AG04449 (cell line): ENCODE measurements around the gene DMXL2.

Source experiments
- CTCF ChIA-PET: fragments of 350-600 bp; formaldehyde crosslinking; extraction: SDS; loops from one replicate; lab custom pipeline; 2021; ENCODE audit warnings: antibody characterized with exemption; lab: Yijun Ruan, JAX
- POLR2A ChIA-PET: fragments of 400-600, 350-600 bp; formaldehyde crosslinking; extraction: SDS; loops from one replicate; lab custom pipeline; 2020; ENCODE audit warnings: antibody characterized with exemption, inconsistent platforms; lab: Yijun Ruan, JAX
- DNase-seq: peaks from one replicate; pipeline ENCODE4 v3.0.0-alpha.2; 2010; ENCODE audit warnings: low read depth, low spot score
- H3K4me3 ChIP-seq: 2 replicates; pipeline ENCODE4 v1.5.1; 2011; ENCODE audit warnings: low read depth, mild to moderate bottlenecking, control low read depth, low read length
- CTCF ChIP-seq: IDR thresholded peaks from one replicate; pipeline ENCODE4 v1.5.1; 2011; ENCODE audit warnings: mild to moderate bottlenecking, moderate library complexity, low read length, control low read depth, inconsistent platforms; ENCODE audit not compliant: insufficient read depth; ENCODE audit errors: missing control alignments

Gene DMXL2

GRCh38 chr15:51499379-51499976 is 123.1 kb downstream of the DMXL2 start:
- no peak overlapping the region for H3K4me3 ChIP-seq
- DNase-seq: no peak
- CTCF ChIA-PET: interaction anchor here (0.7 to 2.5 kb wide), 14 partner anchors 9 to 366 kb away, joined by 3 to 14 read pairs (median 5); no protein-coding TSS in a partner anchor
- POLR2A ChIA-PET: no interaction called here
- TF ChIP-seq CTCF: peak; percentile 54

DNA sequence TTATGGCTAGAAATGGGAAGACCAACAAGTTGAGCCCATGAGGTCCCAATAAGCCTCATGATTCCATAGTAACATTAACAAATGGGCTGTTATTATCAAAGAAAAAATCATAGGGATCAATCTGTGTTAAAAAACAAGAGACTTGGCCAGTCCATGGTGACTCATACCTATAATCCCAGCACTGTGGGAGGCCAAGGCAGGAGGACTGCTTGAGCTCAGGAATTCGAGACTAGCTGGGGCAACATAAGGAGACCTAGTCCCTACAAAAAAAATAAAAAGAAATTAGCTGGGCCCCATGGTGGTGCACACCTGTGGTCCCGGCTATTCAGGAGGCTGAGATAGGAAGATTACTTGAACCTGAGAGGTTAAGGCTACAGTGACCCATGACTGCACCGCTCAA is 124.8 kb downstream of the DMXL2 start:
- ChIA-PET POLR2A (no interaction called here), CTCF (interaction anchor here (0.8 to 2.3 kb wide), 3 partner anchors 33 to 117 kb away, joined by 3 to 5 read pairs (median 4); no protein-coding TSS in a partner anchor)
- DNase-seq: no peak
- no peak for TF ChIP-seq CTCF
- no peak overlapping the region for H3K4me3 ChIP-seq

- POLR2A ChIA-PET: no interaction called here
- DNase-seq: no peak
- CTCF ChIA-PET: interaction anchor here (0.6 to 3.3 kb wide), 2 partner anchors 15 to 94 kb away, joined by 4 to 10 read pairs; no protein-coding TSS in a partner anchor
- no peak for TF ChIP-seq CTCF
- no peak overlapping the region for H3K4me3 ChIP-seq
Observed at GRCh38 chr15:51496246-51496645, 126.3 kb downstream of the DMXL2 start.

DNA sequence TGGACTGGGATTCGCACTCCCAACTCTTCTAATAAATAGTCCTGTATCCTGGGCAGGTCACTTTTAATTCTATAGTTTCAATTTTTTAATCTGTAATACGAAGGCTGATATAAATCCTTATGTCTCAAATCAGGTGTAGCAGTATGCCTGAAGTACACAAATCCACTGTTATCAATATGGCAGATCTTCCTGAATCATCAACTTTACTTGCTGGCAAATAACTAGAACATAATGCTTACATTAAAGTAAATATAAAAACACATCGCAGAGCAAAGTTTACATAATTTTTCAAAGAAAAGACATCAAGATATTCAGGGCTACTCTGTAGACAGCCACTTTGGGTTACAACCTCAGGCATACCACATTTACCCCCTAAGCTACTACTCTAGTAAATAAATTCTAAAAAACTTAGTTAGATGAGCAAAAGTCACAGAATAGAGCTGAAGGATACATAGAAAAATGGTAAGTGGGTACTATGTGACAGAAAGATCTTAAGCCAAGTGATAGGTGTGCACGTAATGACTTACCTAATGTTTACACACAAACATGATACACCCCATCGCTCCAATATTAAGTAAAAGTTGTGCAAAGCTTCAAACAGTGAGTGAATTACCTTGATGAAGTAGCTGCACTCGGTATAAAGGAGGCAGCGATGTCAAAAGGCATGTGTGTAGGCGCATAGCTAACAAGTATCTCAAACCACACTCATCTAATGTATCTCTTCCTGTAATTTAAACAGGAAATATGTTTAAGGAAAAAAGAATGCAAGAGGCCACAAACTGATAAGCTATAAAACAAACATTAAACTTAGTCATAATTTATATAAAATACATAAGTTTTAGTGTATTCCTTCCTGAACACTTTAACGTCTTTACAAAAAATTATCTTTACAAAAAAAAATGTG is 127.9 kb downstream of the DMXL2 start:
- DNase-seq: peak; percentile 19
- no peak overlapping the region for H3K4me3 ChIP-seq
- CTCF ChIA-PET: interaction anchor here (0.9 to 3.3 kb wide), 2 partner anchors 92 to 333 kb away, joined by 3 to 10 read pairs; no protein-coding TSS in a partner anchor
- POLR2A ChIA-PET: interaction anchor here (0.7 kb wide), 1 partner anchor 128 kb away, joined by 3 read pairs; the partner anchor contains the start of gene DMXL2
- no peak for TF ChIP-seq CTCF

DNA sequence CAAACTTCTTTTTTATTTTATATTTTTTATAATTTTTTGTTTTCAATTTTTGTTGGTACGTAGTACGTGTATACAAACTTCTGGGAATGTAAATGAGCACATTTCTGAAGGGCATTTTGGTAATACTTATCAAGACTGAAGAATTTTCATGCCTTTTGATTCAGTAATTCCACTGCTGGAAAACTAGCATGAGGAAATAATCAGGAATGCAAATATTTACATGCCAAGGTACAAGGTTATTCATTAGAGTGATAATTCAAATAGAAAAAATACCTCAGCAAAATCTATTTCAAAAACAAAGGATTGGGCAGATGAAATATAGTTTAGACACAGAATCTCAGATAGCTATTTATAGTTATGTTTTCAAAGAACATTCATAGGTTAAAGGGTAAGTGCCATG is 128.7 kb downstream of the DMXL2 start:
- no peak for DNase-seq
- TF ChIP-seq CTCF: no peak
- POLR2A ChIA-PET: no interaction called here
- no peak overlapping the region for H3K4me3 ChIP-seq
- CTCF ChIA-PET: no interaction called here

DNA sequence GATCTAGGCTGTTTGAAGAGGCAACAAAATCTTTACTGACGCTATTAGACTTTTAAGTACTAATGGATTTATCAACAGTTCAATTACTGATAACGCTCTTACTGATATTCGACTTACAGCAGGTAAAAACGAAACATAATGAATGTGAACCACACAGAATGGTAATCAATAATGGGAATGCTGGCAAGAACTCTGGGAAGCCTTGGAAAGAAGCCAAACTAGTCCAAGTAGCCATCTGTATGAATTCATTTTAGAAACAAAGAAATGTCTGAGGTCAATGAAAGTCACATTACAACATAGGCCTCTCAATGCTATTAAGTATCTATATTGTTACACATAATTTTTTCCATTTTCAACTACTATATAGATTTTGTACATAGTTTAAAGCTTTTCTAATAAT is 130.0 kb downstream of the DMXL2 start:
- TF ChIP-seq CTCF: no peak
- ChIA-PET CTCF (no interaction called here), POLR2A (no interaction called here)
- no peak for DNase-seq
- no peak overlapping the region for H3K4me3 ChIP-seq
